Loucy (cell line): Measurements from ENCODE around the gene CISD2.

Experiments used
- CTCF ChIP-seq: fragments of 200-600 bp; sonication (generic); conservative IDR thresholded peaks from 2 replicates; pipeline ENCODE4 v1.5.1; 2014; ENCODE audit warnings: mild to moderate bottlenecking, antibody characterized with exemption, low read length
- EZH2phosphoT487 ChIP-seq: fragments of 200-600 bp; IDR thresholded peaks from 2 replicates; pipeline ENCODE4 v1.6.1; 2018; ENCODE audit warnings: antibody characterized with exemption, mild to moderate bottlenecking, moderate library complexity, borderline replicate concordance

GRCh38 chr4:102823897-102824296 lies 44.9 kb upstream of the CISD2 start:
- no peak for TF ChIP-seq CTCF
- TF ChIP-seq EZH2phosphoT487 = no peak
